ENCODE measurements around the gene GOSR1.
"Not testable (repeated sequence)": the region's sequence is repeated elsewhere in the genome, so short reads cannot be mapped to it uniquely, and the experiment has no call there.

GOSR1 gene

DNA sequence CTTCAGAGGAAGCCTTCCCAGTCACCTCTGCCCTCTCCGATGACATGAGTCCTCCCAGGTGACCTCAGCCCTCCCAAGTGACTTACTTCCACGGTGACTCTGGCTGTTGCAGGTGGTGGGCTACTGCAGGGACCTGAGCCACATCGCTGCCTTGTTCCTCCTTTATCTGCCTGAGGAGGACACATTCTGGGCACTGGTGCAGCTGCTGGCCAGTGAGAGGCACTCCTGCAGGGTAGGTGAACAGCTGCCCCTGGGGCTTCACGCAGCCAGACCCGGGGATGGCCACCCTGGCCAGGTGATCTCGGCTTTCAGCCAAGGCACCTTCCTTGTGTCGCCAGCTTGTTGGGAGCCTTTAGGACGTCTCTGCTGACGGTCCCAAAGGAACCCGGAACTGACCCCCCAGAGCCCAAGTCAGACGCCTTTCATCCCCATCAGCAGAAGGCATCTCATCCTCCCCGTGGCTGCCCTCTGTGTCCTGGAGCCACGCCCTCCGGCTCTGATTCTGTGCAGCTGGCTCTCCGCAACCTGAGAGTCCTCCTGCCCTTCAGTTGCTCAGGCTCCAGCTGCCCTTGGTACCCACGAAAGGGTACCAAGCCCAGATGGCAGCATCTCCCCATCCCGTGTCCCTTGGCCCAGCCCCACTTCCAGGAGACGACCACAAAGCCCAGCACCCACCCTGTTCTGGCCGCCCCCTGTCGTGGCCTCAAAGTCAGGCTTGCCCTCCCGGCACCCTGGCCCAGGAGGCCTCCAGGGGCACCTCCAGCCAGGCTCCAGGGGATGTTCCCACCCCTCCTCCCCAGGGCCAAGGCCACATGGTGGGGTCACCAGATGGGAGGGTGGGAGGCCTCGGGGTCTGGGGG, 81.7 kb downstream of the GOSR1 start (continued):
- TF ChIP-seq, protein P1, sequence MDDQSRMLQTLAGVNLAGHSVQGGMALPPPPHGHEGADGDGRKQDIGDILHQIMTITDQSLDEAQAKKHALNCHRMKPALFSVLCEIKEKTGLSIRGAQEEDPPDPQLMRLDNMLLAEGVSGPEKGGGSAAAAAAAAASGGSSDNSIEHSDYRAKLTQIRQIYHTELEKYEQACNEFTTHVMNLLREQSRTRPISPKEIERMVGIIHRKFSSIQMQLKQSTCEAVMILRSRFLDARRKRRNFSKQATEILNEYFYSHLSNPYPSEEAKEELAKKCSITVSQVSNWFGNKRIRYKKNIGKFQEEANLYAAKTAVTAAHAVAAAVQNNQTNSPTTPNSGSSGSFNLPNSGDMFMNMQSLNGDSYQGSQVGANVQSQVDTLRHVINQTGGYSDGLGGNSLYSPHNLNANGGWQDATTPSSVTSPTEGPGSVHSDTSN (CRISPR knock-in tag; IDR thresholded peaks at IDR 0.05), result no peak
- TF ChIP-seq ZNF629 (tag by site-specific recombination; IDR thresholded peaks at IDR 0.05) (no peak), KLF7 (tag by site-specific recombination; IDR thresholded peaks at IDR 0.05; ENCODE audit: borderline replicate concordance) (no peak), ZBTB8A (tag by site-specific recombination; IDR thresholded peaks at IDR 0.05) (no peak)

DNA sequence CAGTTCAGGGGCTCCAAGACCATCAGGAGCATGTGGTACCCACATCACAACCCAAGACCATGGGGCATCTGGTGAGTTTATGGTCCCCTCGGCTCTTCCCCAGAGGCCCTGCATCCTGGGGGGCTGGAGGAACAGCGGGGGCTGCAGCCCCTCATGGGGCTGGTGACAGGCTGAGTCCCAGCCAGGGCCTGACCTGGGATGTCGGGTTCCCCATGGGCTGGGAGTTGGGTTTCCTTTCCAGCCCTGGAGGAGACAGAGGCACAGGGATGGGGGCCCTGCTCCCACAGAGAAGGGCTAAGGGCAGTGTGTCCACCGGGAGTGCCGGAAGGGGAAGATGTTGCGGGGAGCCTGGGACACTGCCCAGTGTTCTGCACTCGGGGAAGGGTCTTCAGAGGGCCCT, 82.4 kb downstream of the GOSR1 start:
- ChIA-PET CTCF (no interaction called here), POLR2A (no interaction called here)
- no peak overlapping the region for H3K4me3 ChIP-seq (ENCODE audit: low read depth, low read length)
- no peaks in the 10 kb centered on the region for H3K36me3 ChIP-seq (ENCODE audit: control insufficient read depth in 2 of 2, insufficient read depth in 1 of 2, low read length in 2 of 2)
- no peaks in the 10 kb centered on the region for H3K9me3 ChIP-seq (ENCODE audit: control insufficient read depth, insufficient read depth, low read depth, low read length)
- H3K27ac ChIP-seq (ENCODE audit: extremely low read depth, low read depth, low read length), result no peak overlapping the region
- H3K4me1 ChIP-seq (ENCODE audit: control insufficient read depth, insufficient read depth, low read length), result no peaks in the 10 kb centered on the region
- TF ChIP-seq, protein P2, sequence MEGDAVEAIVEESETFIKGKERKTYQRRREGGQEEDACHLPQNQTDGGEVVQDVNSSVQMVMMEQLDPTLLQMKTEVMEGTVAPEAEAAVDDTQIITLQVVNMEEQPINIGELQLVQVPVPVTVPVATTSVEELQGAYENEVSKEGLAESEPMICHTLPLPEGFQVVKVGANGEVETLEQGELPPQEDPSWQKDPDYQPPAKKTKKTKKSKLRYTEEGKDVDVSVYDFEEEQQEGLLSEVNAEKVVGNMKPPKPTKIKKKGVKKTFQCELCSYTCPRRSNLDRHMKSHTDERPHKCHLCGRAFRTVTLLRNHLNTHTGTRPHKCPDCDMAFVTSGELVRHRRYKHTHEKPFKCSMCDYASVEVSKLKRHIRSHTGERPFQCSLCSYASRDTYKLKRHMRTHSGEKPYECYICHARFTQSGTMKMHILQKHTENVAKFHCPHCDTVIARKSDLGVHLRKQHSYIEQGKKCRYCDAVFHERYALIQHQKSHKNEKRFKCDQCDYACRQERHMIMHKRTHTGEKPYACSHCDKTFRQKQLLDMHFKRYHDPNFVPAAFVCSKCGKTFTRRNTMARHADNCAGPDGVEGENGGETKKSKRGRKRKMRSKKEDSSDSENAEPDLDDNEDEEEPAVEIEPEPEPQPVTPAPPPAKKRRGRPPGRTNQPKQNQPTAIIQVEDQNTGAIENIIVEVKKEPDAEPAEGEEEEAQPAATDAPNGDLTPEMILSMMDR (tag by site-specific recombination; IDR thresholded peaks at IDR 0.05), result no peak
- no peak for TF ChIP-seq ZFP41 (tag by site-specific recombination; IDR thresholded peaks at IDR 0.05; ENCODE audit: borderline replicate concordance)
- no peak for TF ChIP-seq ZNF132 (tag by site-specific recombination; IDR thresholded peaks at IDR 0.05; ENCODE audit: borderline replicate concordance)
- no peak for TF ChIP-seq ZNF133 (tag by site-specific recombination; IDR thresholded peaks at IDR 0.05)

DNA sequence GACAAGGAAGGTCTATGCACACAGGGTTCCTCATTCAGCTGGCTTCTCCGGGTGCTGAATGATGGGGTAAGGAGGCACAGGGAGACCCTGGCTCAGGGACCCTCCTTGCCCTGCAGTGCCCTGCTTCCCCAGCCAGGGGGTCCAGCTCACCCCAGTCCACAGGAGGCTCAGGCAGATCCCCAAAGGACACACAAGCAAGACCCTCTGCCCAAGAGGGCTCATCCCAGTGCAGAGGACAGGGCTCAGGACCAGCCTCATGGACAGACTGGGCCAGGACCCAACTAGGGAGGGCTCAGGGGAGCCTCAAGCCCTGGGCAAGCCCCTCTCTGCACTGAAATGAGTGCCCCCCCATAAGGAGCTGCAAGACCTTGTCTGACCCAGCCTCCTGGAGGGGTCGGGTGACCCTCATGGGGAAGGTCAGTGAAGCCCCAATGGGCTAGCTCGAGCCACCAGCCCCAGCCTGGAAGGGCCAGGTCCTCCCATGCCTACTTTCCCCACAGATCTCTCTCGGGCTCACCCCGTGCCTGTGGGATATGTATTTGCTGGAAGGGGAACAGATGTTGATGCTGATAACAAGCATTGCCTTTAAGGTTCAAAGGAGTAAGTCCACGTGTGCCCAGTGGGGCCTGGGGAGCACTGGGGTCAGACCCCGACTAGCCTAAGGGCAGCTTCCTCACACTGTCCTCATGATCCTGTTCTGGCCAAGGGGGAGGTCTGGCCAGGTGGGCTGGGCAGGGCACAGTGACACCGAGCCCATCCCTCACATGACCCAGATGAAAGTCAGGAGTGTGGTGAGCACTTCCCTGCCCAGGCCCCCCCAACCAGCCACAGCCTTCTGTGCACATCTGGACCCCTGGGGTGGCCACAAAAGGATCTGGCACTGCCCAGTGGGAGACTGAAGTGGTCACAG, 83.2 kb downstream of the GOSR1 start:
- TF ChIP-seq ZIC2 (tag by site-specific recombination; IDR thresholded peaks at IDR 0.05), result 0 out of 2 replicates have a peak, but pooled peaks have one; percentile 28
- CTCF ChIA-PET; H3K36me3 ChIP-seq (ENCODE audit: control insufficient read depth in 2 of 2, insufficient read depth in 1 of 2, low read length in 2 of 2); POLR2A ChIA-PET; H3K9me3 ChIP-seq (ENCODE audit: control insufficient read depth, insufficient read depth, low read depth, low read length); H3K4me1 ChIP-seq (ENCODE audit: control insufficient read depth, insufficient read depth, low read length); H3K27ac ChIP-seq (ENCODE audit: extremely low read depth, low read depth, low read length); H3K4me3 ChIP-seq (ENCODE audit: low read depth, low read length): not testable (repeated sequence)

DNA sequence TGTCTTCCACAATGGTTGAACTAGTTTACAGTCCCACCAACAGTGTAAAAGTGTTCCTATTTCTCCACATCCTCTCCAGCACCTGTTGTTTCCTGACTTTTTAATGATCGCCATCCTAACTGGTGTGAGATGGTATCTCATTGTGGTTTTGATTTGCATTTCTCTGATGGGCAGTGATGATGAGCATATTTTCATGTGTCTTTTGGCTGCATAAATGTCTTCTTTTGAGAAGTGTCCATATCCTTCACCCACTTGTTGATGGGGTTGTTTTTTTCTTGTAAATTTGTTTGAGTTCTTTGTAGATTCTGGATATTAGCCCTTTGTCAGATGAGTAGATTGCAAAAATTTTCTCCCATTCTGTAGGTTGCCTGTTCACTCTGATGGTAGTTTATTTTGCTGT, 84.6 kb downstream of the GOSR1 start:
- TF ChIP-seq SCRT2 (tag by site-specific recombination; IDR thresholded peaks at IDR 0.05) (peak; percentile 95), ZNF184 (tag by site-specific recombination; IDR thresholded peaks at IDR 0.05) (0 out of 2 replicates have a peak, but pooled peaks have one; percentile 48), SCRT1 (tag by site-specific recombination; IDR thresholded peaks at IDR 0.05; ENCODE audit: borderline replicate concordance) (peak; percentile 88)
- H3K36me3 ChIP-seq (ENCODE audit: control insufficient read depth in 2 of 2, insufficient read depth in 1 of 2, low read length in 2 of 2); H3K4me1 ChIP-seq (ENCODE audit: control insufficient read depth, insufficient read depth, low read length); H3K9me3 ChIP-seq (ENCODE audit: control insufficient read depth, insufficient read depth, low read depth, low read length); CTCF ChIA-PET; H3K27ac ChIP-seq (ENCODE audit: extremely low read depth, low read depth, low read length); H3K4me3 ChIP-seq (ENCODE audit: low read depth, low read length); POLR2A ChIA-PET: not testable (repeated sequence)

DNA sequence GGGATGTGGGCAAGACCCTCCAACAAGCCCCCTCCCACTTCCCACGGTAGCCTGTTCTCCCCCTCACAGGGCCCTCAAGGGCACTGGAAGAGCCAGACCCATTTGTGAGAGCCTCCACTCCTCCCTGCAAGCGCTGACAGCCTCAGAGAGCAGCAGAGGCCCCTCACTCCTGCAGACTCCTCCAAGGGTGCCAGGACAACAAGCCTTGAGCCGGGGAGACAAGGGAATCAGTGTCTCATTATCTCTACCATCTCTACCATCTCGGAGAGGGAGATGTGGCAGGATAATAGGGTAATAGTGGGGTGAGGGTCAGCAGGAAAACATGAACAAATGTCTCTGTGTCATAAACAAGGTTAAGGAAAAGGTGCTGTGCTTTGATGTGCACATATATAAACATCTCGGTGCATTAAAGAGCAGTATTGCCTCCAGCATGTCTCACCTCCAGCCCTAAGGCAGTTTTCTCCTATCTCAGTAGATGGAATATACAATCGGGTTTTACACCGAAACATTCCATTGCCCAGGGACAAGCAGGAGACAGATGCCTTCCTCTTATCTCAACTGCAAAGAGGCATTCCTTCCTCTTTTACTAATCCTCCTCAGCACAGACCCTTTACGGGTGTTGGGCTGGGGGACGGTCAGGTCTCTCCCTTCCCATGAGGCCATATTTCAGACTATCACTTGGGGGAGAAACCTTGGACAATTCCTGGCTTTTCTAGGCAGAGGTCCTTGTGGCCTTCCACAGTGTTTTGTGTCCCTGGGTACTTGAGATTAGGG, 86.1 kb downstream of the GOSR1 start:
- H3K27ac ChIP-seq (ENCODE audit: extremely low read depth, low read depth, low read length); POLR2A ChIA-PET; H3K4me1 ChIP-seq (ENCODE audit: control insufficient read depth, insufficient read depth, low read length); H3K36me3 ChIP-seq (ENCODE audit: control insufficient read depth in 2 of 2, insufficient read depth in 1 of 2, low read length in 2 of 2); H3K4me3 ChIP-seq (ENCODE audit: low read depth, low read length); CTCF ChIA-PET; H3K9me3 ChIP-seq (ENCODE audit: control insufficient read depth, insufficient read depth, low read depth, low read length): not testable (repeated sequence)

DNA sequence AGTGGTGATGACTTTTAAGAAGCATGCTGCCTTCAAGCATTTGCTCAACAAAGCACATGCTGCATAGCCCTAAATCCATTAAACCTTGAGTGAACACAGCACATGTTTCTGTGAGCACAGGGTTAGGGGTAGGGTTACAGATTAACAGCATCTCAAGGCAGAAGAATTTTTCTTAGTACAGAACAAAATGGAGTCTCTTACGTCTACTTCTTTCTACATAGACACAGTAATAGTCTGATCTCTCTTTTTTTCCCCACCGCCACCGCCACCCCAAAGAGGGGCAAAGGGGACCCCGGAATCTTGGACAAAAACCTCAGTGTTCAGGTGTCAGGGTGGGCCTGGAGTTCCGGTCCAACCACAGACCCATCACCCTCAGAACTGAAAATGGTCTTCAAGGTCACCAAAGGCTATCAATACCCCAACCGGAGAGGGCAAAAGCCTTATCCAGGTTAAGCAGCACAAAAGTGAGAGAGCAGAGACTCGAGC, 86.7 kb downstream of the GOSR1 start:
- H3K4me3 ChIP-seq (ENCODE audit: low read depth, low read length); H3K27ac ChIP-seq (ENCODE audit: extremely low read depth, low read depth, low read length); CTCF ChIA-PET; POLR2A ChIA-PET; H3K4me1 ChIP-seq (ENCODE audit: control insufficient read depth, insufficient read depth, low read length); H3K9me3 ChIP-seq (ENCODE audit: control insufficient read depth, insufficient read depth, low read depth, low read length); H3K36me3 ChIP-seq (ENCODE audit: control insufficient read depth in 2 of 2, insufficient read depth in 1 of 2, low read length in 2 of 2): not testable (repeated sequence)

Data from HEK293 (cell line).